Activated naive CD4-positive, alpha-beta T cell treated with anti-CD3 and anti-CD28 coated beads, Interleukin-2, amount 50 U/mL, for 16 hours (primary cell): ENCODE data around the gene ARHGAP11A.
"Not testable (repeated sequence)": the region's sequence is repeated elsewhere in the genome, so short reads cannot be mapped to it uniquely, and the experiment has no call there.

Source experiments
- DNase-seq: peaks from one replicate; pipeline ENCODE4 v3.0.0-alpha.2; 2020

ARHGAP11A gene

GRCh38 chr15:32615051-32615870 is at the start of gene ARHGAP11A:
Gene ARHGAP11A, plus strand, starts transcription at chr15:32615504. Its CDS starts 708 bp downstream, at chr15:32616212.
- peak; percentile 84 for DNase-seq

DNA sequence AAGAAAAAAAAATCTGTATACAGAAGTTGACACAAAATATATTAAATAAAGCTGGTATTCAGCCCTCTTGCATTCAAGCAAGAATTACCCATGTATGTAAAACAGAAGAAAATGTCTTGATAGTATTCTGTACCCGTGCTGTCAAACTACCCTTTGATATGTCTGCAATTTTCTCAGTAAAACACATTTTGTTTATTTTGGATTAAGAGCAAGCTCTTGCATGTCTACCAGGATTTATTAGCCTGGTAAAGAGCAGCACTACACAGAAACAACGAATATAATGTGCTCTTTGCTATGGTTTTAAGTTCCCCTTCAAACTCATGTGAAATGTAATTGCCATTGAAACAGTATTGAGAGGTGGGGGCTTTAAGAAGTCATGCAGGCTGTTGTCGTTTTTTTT is 46.3 kb upstream of the ARHGAP11A start:
- DNase-seq: not testable (repeated sequence)

- DNase-seq: not testable (repeated sequence)
These were observed 36.8 kb upstream of the ARHGAP11A start for GRCh38 chr15:32578482-32578881.

GRCh38 chr15:32585844-32586243 is 29.5 kb upstream of the ARHGAP11A start:
- not testable (repeated sequence) for DNase-seq

- not testable (repeated sequence) for DNase-seq
These were observed 22.2 kb upstream of the ARHGAP11A start, which contains the start of gene GOLGA8N for GRCh38 chr15:32593151-32593550. Gene GOLGA8N, plus strand, starts transcription at chr15:32593456.

- not testable (repeated sequence) for DNase-seq
These were observed 5.8 kb upstream of the ARHGAP11A start for GRCh38 chr15:32609518-32609917.

GRCh38 chr15:32610719-32611118 is 4.6 kb upstream of the ARHGAP11A start:
- not testable (repeated sequence) for DNase-seq

DNA sequence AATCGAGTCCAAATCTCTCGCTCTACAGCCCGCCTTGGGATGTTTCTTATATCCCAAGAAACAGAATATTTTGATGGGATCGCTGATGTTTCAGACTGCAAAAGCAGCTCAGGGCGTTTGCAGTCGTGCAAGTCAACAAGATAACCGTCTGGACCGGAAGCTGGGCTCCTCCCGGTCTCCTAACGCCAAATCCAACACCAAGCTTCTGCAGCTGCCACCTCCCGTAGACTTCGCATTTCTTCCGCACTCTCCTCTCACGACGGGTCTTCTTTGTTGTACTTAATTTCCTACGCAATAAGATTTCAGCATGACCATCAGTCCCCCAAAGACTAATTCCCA is 623 bp upstream of the ARHGAP11A start:
- DNase-seq: not testable (repeated sequence)

- DNase-seq: not testable (repeated sequence)
These were observed 645 bp downstream of the ARHGAP11A start for GRCh38 chr15:32615871-32616426.

DNA sequence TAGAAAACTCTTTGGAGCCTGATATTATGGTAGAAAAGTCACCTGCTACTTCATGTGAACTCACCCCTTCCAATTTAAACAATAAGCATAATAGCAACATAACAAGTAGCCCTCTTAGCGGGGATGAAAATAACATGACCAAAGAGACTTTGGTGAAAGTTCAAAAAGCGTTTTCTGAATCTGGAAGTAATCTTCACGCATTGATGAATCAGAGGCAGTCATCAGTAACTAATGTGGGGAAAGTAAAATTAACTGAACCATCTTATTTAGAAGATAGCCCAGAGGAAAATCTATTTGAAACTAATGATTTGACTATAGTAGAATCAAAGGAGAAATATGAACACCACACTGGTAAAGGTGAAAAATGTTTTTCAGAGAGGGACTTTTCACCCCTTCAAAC is 21.1 kb downstream of the ARHGAP11A start:
- DNase-seq: no peak

DNA sequence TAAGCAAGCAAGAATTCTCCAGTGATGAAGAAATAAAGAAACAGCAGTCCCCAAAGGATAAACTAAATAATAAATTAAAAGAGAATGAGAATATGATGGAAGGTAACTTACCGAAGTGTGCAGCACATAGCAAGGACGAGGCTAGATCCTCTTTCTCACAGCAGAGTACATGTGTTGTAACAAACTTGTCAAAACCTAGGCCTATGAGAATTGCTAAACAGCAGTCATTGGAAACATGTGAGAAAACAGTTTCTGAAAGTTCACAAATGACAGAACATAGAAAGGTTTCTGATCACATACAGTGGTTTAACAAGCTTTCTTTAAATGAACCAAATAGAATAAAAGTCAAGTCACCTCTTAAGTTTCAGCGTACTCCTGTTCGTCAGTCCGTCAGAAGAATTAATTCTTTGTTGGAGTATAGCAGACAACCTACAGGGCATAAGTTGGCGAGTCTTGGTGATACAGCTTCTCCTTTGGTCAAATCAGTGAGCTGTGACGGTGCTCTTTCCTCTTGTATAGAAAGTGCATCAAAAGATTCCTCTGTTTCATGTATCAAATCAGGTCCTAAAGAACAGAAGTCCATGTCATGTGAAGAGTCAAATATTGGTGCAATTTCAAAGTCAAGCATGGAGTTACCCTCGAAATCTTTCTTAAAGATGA is 21.7 kb downstream of the ARHGAP11A start:
- no peak for DNase-seq

DNA sequence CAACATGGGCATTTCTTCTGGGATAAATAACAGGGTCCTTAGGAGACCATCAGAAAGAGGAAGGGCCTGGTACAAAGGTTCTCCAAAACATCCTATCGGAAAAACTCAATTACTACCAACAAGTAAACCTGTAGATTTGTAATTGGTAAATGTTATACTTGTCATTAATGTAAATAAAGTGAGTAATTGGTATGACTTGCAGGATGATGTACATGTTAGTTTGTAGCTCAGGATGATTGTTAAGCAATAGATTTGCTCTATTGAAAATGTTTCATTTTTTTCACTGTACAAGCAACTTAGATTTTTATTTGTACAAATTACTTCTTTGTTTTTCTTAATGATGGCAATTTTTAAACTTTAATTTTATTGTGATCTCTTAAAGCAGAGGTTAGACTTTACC is 22.4 kb downstream of the ARHGAP11A start:
- no peak for DNase-seq

GRCh38 chr15:32641517-32642059 is 26.3 kb downstream of the ARHGAP11A start, which contains the start of gene SCG5:
Gene SCG5, plus strand, starts transcription at chr15:32641710. Its CDS starts 1,883 bp downstream, at chr15:32643593.
- DNase-seq: no peak

DNA sequence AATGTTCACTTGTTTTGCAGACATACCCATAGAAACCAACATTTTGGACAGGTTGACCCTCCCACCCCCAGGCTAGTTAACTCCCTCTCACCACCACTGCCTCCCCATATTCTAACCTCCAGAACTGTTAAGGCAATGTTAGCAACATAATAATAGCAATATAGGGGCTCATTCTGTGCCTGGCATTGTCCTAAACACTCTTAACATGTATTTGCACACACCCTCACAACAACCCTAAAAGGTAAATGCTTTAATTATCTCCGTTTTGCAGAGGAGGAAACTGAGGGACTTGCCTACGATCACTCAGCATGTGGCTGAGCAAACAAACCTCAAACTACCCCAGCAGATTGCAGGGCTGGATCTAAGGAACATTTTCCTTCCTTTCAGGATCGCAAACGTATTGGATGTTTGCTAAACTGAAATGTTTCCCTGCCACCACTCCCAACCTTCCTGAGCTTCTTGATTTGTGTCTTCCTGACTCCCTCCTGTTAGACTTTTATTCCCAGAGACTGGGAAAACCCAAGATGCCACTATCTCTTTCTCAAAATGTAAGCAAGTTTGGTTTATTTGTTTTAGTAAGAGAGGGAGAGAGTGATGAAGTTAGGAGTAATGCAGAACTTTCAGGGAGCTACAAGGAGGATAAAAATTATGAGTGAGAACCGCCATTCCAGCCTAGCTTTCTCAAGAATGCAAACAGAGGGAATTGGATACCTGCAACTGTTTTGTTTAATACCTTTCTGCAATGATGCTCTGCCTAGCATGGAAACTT is 27.5 kb downstream of the ARHGAP11A start:
- DNase-seq: no peak

- no peak for DNase-seq
These were observed 28.7 kb downstream of the ARHGAP11A start for GRCh38 chr15:32643907-32644445.

- no peak for DNase-seq
These were observed 31.0 kb downstream of the ARHGAP11A start for GRCh38 chr15:32646291-32646690.

DNA sequence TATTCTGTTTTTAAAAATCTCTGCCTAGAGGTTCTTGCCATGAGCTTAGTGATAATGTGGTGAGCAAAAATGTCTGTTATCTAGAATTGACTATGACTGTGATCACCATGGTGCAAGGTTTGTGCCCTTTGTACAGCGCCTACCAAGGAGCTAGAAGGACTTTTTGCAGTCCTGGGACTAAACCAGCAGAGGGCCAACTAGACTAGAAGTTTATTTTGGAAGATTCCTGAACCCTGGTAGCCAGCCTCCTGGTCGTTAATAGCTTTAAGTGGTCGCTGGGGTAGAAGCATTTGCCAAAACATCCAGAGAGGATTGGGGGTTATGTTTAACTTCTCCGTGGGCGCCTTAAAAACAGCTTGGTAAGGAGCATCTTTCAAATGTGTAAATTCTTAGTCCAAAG is 34.0 kb downstream of the ARHGAP11A start:
- no peak for DNase-seq

DNA sequence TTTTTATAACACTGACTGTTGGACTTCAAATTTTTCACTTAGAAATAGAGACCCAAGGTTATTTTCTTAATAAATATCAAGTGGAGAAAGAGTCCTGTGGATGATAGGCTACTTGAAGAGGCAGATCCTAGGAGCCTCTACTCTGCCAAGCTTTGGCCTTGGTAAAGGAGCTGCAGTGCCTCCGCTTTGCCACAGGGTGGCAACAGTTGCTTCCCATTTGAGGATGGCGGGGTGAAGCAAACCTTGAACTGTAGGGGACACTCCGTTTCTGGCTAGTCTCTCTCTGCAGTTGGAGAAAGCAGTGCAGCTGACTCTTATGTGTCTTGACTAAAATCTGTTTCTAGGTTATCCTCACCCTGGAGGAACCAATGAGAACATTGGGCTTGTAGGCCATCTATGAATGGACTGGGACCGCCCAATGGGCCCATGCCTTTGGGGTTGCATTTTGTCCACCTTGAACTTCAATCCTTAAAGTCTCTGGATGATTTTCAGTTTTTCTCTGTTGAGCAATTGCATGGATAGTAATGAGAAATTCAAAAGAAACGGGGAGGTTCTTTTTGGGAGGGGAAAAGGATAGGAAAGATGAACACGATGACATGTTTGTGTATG is 36.0 kb downstream of the ARHGAP11A start:
- DNase-seq: peak; percentile 27

- no peak for DNase-seq
These were observed 36.9 kb downstream of the ARHGAP11A start for GRCh38 chr15:32652178-32652577.

- no peak for DNase-seq
These were observed 40.8 kb downstream of the ARHGAP11A start for GRCh38 chr15:32656091-32656490.

GRCh38 chr15:32656496-32656895 is 41.2 kb downstream of the ARHGAP11A start:
- no peak for DNase-seq
